Measurements from ENCODE around the gene TMEM87B.
A peak's percentile ranks its signal among the peaks of the same experiment; 100 is the strongest.

The TMEM87B gene

DNA sequence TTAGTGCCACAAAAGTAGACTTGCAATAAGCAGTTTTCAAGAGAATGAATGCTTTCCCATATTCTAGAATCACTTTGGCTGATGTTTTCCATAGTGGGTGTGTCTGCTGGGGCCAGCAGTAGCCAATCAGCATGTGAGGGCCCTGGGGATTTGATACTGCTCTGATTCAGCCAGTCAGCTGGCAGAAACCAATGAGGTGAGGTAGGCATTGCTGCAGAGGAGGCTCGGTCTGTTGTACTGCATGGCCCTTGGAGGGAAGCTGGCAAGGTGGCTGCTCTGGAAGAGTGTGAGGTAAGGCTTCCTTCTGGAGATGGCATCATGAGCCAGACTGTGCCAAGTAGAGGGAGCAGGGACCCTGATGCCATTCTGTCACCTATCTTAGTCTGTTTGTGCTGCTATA, 22.7 kb downstream of the TMEM87B start:
- in situ Hi-C loops (cut with MboI; ENCODE audit: low sequenced_read_pairs, unreplicated experiment) = no loop called here
- TF ChIP-seq, protein P1, sequence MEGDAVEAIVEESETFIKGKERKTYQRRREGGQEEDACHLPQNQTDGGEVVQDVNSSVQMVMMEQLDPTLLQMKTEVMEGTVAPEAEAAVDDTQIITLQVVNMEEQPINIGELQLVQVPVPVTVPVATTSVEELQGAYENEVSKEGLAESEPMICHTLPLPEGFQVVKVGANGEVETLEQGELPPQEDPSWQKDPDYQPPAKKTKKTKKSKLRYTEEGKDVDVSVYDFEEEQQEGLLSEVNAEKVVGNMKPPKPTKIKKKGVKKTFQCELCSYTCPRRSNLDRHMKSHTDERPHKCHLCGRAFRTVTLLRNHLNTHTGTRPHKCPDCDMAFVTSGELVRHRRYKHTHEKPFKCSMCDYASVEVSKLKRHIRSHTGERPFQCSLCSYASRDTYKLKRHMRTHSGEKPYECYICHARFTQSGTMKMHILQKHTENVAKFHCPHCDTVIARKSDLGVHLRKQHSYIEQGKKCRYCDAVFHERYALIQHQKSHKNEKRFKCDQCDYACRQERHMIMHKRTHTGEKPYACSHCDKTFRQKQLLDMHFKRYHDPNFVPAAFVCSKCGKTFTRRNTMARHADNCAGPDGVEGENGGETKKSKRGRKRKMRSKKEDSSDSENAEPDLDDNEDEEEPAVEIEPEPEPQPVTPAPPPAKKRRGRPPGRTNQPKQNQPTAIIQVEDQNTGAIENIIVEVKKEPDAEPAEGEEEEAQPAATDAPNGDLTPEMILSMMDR (IDR thresholded peaks at IDR 0.05; ENCODE audit: borderline replicate concordance, control extremely low read depth, extremely low read depth, insufficient read depth, missing control alignments) = no peak
- DNase-seq (ENCODE audit: low spot score) = no peak

DNA sequence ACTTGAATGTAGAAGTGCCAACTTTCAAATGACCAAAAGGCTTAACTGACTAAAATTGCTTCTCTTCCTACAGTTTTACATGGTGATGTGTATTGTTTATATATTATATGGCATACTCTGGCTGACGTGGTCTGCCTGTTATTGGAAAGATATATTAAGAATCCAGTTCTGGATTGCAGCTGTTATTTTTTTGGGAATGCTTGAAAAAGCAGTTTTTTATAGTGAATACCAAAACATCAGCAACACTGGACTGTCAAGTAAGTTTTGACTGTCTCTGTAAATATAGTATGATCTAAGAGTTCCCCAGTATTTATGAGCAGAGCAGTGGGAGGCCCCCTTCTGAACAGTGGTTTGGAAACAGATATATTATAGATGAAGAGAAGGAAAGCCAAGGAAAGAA, 26.2 kb downstream of the TMEM87B start:
- TF ChIP-seq, protein P1 (IDR thresholded peaks at IDR 0.05; ENCODE audit: borderline replicate concordance, control extremely low read depth, extremely low read depth, insufficient read depth, missing control alignments) = no peak
- in situ Hi-C loops (cut with MboI; ENCODE audit: low sequenced_read_pairs, unreplicated experiment) = no loop called here
- DNase-seq (ENCODE audit: low spot score) = no peak

DNA sequence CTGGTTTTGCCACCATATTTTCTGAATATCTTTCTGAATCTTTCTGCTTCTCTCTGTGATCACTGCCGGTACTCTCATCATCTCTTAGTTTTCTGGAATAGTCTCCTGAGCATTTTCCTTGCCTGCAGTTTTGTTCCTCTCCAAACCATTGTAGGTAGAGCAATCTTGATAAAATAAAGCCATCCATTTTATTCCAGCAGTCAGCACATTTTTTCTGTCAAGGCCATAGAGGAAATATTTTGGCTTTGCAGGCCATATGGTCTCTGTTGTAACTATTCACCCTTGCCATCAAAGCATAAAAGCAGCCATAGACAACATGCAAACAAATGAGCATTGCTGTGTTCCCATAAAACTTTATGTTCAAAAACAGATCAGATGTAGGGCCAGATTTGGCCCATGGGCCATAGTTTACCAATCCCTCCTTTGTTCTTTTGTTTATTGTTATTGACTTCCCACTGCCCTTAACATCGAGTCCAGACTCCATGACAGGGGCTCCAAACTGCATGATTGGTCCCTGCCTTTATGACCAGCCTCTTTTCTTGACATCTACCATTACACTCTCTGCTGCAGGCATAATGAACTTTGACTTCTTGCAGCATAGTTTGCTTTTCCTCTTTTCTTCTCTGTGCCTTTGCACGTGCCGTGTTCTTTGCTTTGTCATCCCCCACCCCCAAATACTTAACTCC, 29.8 kb downstream of the TMEM87B start:
- in situ Hi-C loops (cut with MboI; ENCODE audit: low sequenced_read_pairs, unreplicated experiment) = no loop called here
- no peak for DNase-seq (ENCODE audit: low spot score)
- TF ChIP-seq, protein P1 (IDR thresholded peaks at IDR 0.05; ENCODE audit: borderline replicate concordance, control extremely low read depth, extremely low read depth, insufficient read depth, missing control alignments) = no peak

DNA sequence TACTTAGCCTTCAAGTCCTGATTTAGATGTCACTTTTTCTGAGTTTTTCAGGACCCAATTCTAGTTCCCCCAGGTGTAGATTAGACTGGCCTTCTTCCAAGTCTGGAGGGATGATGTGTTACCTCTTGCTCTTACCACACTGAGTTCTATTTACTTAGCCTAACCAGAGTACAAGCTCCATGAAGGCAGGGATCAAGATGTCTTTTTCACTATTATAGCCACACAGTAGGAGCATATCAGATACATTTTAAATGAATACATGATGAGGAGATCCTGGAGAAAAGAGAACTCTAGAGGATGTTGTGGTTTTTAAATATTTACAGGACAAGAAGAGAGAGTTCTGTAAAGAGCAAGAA, 30.3 kb downstream of the TMEM87B start:
- DNase-seq (ENCODE audit: low spot score) = no peak
- in situ Hi-C loops (cut with MboI; ENCODE audit: low sequenced_read_pairs, unreplicated experiment) = no loop called here
- TF ChIP-seq, protein P1 (IDR thresholded peaks at IDR 0.05; ENCODE audit: borderline replicate concordance, control extremely low read depth, extremely low read depth, insufficient read depth, missing control alignments) = no peak

DNA sequence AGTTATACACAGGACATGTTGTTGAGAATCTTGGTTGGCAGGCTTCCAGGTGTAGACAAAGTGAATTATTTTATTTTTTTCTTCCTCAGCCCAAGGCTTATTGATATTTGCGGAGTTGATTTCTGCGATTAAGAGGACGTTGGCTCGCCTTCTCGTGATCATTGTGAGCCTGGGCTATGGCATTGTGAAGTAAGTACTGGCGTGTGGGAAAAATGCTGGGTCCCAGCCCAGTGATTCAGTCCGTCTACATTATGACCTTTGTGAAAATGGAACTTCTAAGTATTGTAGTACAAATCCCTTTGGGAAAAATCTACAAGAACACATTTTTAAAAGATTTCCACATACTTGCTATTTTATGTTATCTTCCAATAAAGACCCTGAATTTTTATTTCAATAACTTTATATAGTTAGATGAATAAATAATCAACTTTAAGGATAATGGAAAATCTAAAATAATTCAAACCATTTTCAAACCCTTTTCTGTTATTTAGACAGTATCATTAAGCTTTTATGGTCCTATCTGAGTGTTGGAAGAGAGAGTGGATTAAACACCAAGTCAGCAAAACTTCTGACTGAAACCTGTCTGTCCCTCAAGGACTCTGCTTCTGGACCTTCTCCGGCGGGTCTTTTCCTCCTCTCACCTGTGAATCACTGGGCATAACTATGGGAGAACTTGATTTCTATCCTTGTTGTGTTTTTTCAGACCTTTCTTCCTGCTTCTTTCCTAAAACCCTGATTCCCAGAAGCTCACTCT, 31.0 kb downstream of the TMEM87B start:
- TF ChIP-seq, protein P1 (IDR thresholded peaks at IDR 0.05; ENCODE audit: borderline replicate concordance, control extremely low read depth, extremely low read depth, insufficient read depth, missing control alignments) = no peak
- in situ Hi-C loops (cut with MboI; ENCODE audit: low sequenced_read_pairs, unreplicated experiment) = no loop called here
- DNase-seq (ENCODE audit: low spot score) = no peak

DNA sequence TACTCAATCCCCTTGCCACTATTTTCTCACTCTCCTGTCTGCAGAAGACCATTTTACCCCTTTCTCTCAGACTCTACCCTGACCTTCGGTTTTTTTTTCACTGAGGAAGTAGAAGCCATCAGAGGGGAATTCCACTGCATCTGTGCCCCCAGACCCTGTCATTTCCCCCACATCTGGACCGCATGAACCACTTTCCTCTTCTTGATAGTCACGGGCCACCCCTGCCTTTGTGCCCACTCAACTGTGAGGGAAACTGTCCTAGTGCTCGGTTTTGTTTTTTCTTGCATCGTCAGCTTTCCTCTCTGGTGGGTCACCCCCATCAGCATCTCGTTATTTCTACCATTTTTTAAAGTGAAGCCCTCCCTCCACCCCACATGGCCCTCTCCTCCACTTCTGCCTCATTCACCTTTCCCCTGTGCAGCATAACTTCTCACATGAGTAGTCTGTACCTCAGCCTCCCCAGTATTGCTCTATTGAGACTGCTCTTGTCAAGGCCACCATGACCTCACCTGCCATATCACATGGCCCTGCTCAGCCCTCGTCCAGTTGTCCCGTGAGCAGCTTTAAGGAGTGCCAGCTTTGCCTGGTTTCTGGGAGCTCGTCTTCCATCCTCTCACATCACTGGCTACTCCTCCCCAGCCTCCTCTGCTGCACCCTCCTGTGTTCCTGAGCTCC, 32.4 kb downstream of the TMEM87B start:
- TF ChIP-seq, protein P1 (IDR thresholded peaks at IDR 0.05; ENCODE audit: borderline replicate concordance, control extremely low read depth, extremely low read depth, insufficient read depth, missing control alignments) = no peak
- in situ Hi-C loops (cut with MboI; ENCODE audit: low sequenced_read_pairs, unreplicated experiment) = no loop called here
- DNase-seq (ENCODE audit: low spot score) = peak; percentile 62

Measured in GM13976 (cell line).